Activated T-cell treated with anti-CD3 and anti-CD28 coated beads, Interleukin-2, amount 50 U/mL, for 24 hours (primary cell): ENCODE results near the gene SPIRE1.

Experiments used
- DNase-seq: peaks from one replicate; pipeline ENCODE4 v3.0.0-alpha.2; 2020
- H3K27ac Mint-ChIP-seq: 2 replicates; pipeline ENCODE4 v1.8.0; 2020; ENCODE audit warnings: mild to moderate bottlenecking, mixed read lengths
- H3K27me3 Mint-ChIP-seq: 2 replicates; pipeline ENCODE4 v1.8.0; 2020; ENCODE audit warnings: mixed read lengths
- H3K36me3 Mint-ChIP-seq: 2 replicates; pipeline ENCODE4 v1.8.0; 2020; ENCODE audit warnings: low read depth, mixed read lengths
- H3K4me1 Mint-ChIP-seq: 2 replicates; pipeline ENCODE4 v1.8.0; 2020; ENCODE audit warnings: low read depth, mixed read lengths
- H3K4me3 Mint-ChIP-seq: 2 replicates; pipeline ENCODE4 v1.8.0; 2020; ENCODE audit warnings: mild to moderate bottlenecking, moderate library complexity, mixed read lengths
- H3K9me3 Mint-ChIP-seq: 2 replicates; pipeline ENCODE4 v1.8.0; 2020; ENCODE audit warnings: mixed read lengths

The SPIRE1 gene

GRCh38 chr18:12460874-12461273, 197.0 kb downstream of the SPIRE1 start:
- no peak overlapping the region for H3K4me3 Mint-ChIP-seq
- H3K36me3 Mint-ChIP-seq = no peaks in the 10 kb centered on the region
- no peaks in the 10 kb centered on the region for H3K9me3 Mint-ChIP-seq
- DNase-seq = no peak
- H3K27me3 Mint-ChIP-seq = no peaks in the 10 kb centered on the region
- no peak overlapping the region for H3K27ac Mint-ChIP-seq
- no peaks in the 10 kb centered on the region for H3K4me1 Mint-ChIP-seq

DNA sequence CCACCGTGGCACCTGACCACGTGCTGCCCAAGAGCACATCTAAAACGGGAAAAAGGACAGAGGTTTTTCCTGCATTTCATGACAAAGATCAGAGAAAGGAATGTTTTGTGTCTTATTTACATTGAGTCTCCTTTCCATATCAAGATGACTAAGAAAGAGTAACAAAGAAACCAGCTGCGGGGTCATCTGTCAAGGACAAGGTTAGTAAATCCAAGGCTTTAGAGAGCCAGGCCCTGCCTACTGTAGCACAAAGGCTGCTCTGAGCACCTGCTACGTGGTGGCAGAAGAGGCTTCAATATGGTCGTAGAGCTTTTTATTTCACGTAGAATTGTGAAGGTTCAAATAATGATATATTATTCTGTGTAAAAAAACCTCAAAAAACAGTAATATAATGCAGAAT, 199.1 kb downstream of the SPIRE1 start:
- DNase-seq = no peak
- no peak overlapping the region for H3K4me3 Mint-ChIP-seq
- no peaks in the 10 kb centered on the region for H3K36me3 Mint-ChIP-seq
- H3K27ac Mint-ChIP-seq = no peak overlapping the region
- no peaks in the 10 kb centered on the region for H3K4me1 Mint-ChIP-seq
- H3K9me3 Mint-ChIP-seq = no peaks in the 10 kb centered on the region
- H3K27me3 Mint-ChIP-seq = no peaks in the 10 kb centered on the region

GRCh38 chr18:12456441-12456840, 201.5 kb downstream of the SPIRE1 start:
- Mint-ChIP-seq H3K4me3 (no peak overlapping the region), H3K9me3 (no peaks in the 10 kb centered on the region), H3K4me1 (no peaks in the 10 kb centered on the region), H3K27ac (no peak overlapping the region), H3K36me3 (no peaks in the 10 kb centered on the region), H3K27me3 (no peaks in the 10 kb centered on the region)
- no peak for DNase-seq

GRCh38 chr18:12455496-12455895, 202.4 kb downstream of the SPIRE1 start:
- H3K36me3 Mint-ChIP-seq = no peaks in the 10 kb centered on the region

DNA sequence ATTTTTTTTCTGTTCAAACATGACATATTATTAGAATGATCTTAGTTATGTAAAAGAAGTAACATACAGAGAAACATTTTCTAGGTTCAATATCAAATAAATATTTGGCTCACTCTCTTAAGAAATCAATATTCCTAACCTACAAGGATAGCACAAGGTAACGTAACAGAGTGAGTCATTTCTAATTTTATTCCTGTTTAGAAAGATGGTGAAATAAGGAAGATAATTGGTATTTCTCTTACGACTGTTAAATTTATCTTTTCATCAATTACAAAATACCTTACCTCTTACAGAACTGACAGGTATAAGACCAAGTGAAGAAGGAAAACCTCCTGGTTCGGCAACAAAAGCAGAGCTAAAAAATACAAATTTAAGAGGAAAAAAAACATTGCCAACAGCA, 205.1 kb downstream of the SPIRE1 start:
- H3K4me3 Mint-ChIP-seq = no peak overlapping the region
- H3K27ac Mint-ChIP-seq = no peak overlapping the region
- H3K36me3 Mint-ChIP-seq = peaks cover 2% of the 10 kb centered on the region
- no peak for DNase-seq
- H3K9me3 Mint-ChIP-seq = no peaks in the 10 kb centered on the region
- no peaks in the 10 kb centered on the region for H3K27me3 Mint-ChIP-seq
- H3K4me1 Mint-ChIP-seq = no peaks in the 10 kb centered on the region

More at GRCh38 chr18:12455496-12455895, 202.4 kb downstream of the SPIRE1 start:
- H3K27me3 Mint-ChIP-seq = no peaks in the 10 kb centered on the region
- H3K27ac Mint-ChIP-seq = no peak overlapping the region
- no peaks in the 10 kb centered on the region for H3K9me3 Mint-ChIP-seq
- no peaks in the 10 kb centered on the region for H3K4me1 Mint-ChIP-seq
- no peak overlapping the region for H3K4me3 Mint-ChIP-seq
- no peak for DNase-seq

DNA sequence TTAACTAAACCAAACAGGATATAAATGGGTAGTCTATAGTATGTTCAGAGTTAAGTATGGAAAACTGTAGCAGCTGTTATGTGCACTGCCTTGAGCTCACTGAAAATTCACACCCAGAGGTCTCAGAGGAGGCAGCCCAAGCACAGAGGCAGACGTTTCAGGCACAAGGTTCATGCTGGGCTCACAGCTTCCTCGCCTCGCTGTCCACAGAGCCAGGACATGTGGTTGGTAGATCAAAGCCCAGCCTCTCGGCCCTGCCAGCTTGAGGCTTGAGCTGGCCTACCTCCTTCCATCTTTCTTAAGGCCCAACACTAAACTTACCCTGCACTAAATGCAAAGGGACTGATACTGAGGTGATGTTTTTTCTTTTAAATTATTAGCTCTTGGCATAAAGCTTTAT, 206.5 kb downstream of the SPIRE1 start:
- Mint-ChIP-seq H3K4me1 (no peaks in the 10 kb centered on the region), H3K9me3 (no peaks in the 10 kb centered on the region), H3K27ac (no peak overlapping the region), H3K4me3 (no peak overlapping the region), H3K36me3 (peaks cover 2% of the 10 kb centered on the region), H3K27me3 (no peaks in the 10 kb centered on the region)
- no peak for DNase-seq

DNA sequence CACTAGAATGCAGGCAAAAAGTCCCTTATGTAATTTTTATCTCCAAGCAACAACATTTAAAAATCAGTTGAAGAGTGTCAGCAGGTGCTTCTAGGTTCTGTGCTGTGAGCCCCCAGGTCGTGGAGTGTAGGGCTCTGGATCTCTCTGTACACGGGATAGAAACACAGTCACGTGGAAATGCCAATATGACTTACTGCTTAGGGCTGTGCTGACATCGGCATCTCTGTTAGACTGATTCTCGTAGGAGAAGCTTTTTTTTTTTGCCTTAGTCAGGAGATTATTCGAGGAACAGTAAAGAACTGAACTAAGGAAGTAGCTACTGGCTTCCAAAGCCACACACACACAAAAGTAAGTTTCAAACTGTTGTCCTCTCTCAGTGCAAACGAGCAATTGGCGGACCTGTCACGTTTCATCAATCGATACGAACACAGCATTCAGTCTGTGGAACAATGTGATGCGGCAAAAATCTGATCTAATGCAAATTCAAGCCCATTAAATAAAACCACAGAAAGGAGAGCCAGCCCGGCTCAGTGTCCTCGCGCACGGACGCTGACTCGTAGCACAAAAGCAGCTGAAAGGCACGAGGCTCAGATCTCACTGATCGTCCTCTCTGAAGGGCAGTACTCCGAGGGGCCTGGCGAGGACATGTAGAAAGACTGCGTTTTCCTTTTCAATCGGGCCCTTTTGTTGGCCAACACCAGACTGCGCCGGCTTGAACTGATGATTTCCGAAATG, 208.7 kb downstream of the SPIRE1 start:
- no peaks in the 10 kb centered on the region for H3K27me3 Mint-ChIP-seq
- H3K36me3 Mint-ChIP-seq = peaks cover 2% of the 10 kb centered on the region
- H3K4me1 Mint-ChIP-seq = no peaks in the 10 kb centered on the region
- no peaks in the 10 kb centered on the region for H3K9me3 Mint-ChIP-seq
- no peak overlapping the region for H3K4me3 Mint-ChIP-seq
- no peak for DNase-seq
- H3K27ac Mint-ChIP-seq = no peak overlapping the region

- no peak for DNase-seq
- Mint-ChIP-seq H3K27ac (no peak overlapping the region), H3K27me3 (no peaks in the 10 kb centered on the region), H3K4me1 (no peaks in the 10 kb centered on the region), H3K36me3 (peaks cover 2% of the 10 kb centered on the region), H3K4me3 (no peak overlapping the region), H3K9me3 (no peaks in the 10 kb centered on the region)
Observed at GRCh38 chr18:12445554-12445953, 212.4 kb downstream of the SPIRE1 start.

GRCh38 chr18:12443551-12443950, 214.4 kb downstream of the SPIRE1 start:
- H3K4me3 Mint-ChIP-seq = no peak overlapping the region
- no peak overlapping the region for H3K27ac Mint-ChIP-seq
- H3K36me3 Mint-ChIP-seq = no peaks in the 10 kb centered on the region
- H3K27me3 Mint-ChIP-seq = no peaks in the 10 kb centered on the region
- no peaks in the 10 kb centered on the region for H3K9me3 Mint-ChIP-seq
- H3K4me1 Mint-ChIP-seq = no peaks in the 10 kb centered on the region
- DNase-seq = no peak

DNA sequence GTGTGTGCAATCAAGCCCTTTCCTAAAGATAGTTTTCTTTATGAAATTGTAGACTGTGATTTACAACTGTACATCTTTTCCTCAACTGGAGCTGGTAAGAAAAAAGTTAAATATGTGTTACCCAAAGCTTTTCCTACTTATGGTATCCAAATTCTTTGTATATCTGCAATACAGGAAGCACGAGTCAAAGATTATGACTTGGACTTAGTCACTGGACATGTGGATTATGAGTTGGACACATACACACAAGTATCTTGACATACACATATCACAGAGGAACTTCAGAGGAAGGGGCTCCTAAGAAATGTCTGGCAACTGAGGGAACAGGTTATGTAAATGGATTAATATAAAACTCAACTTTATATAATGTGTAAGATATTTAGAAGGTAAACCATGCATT, 215.0 kb downstream of the SPIRE1 start:
- Mint-ChIP-seq H3K27ac (no peak overlapping the region), H3K4me1 (no peaks in the 10 kb centered on the region), H3K27me3 (no peaks in the 10 kb centered on the region), H3K4me3 (no peak overlapping the region), H3K36me3 (no peaks in the 10 kb centered on the region), H3K9me3 (no peaks in the 10 kb centered on the region)
- DNase-seq = no peak

- no peak for DNase-seq
- Mint-ChIP-seq H3K27ac (no peak overlapping the region), H3K4me1 (no peaks in the 10 kb centered on the region), H3K27me3 (no peaks in the 10 kb centered on the region), H3K4me3 (no peak overlapping the region), H3K36me3 (no peaks in the 10 kb centered on the region), H3K9me3 (no peaks in the 10 kb centered on the region)
Observed at GRCh38 chr18:12441475-12442034, 216.4 kb downstream of the SPIRE1 start.

DNA sequence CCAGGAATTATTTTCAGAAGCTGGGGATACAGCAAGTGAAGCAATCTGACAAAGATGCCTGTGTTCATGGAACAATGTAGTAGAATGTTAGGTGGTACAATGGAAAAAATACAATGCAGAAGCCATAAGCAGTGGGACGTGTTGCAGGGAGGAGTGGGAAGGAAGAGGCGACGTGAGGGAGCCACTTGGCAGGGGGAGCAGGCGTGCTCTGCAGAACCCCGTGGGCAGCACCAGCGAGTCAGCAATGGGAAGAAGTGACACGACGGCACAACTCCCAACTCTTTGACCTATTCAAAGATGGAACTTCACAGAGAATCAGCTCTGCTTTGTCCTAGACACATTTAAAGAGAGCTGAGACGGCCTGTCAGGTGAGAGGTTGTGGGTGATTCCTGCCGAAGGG, 219.7 kb downstream of the SPIRE1 start:
- no peak overlapping the region for H3K4me3 Mint-ChIP-seq
- no peak overlapping the region for H3K27ac Mint-ChIP-seq
- H3K9me3 Mint-ChIP-seq = no peaks in the 10 kb centered on the region
- H3K36me3 Mint-ChIP-seq = peaks cover 10% of the 10 kb centered on the region
- DNase-seq = no peak
- H3K27me3 Mint-ChIP-seq = no peaks in the 10 kb centered on the region
- no peaks in the 10 kb centered on the region for H3K4me1 Mint-ChIP-seq

GRCh38 chr18:12435867-12436266, 222.0 kb downstream of the SPIRE1 start:
- DNase-seq = no peak
- Mint-ChIP-seq H3K4me3 (no peak overlapping the region), H3K27ac (no peak overlapping the region), H3K9me3 (no peaks in the 10 kb centered on the region), H3K36me3 (peaks cover 15% of the 10 kb centered on the region), H3K27me3 (no peaks in the 10 kb centered on the region), H3K4me1 (no peaks in the 10 kb centered on the region)

GRCh38 chr18:12434541-12434929, 223.4 kb downstream of the SPIRE1 start:
- H3K9me3 Mint-ChIP-seq = no peaks in the 10 kb centered on the region
- no peak overlapping the region for H3K27ac Mint-ChIP-seq
- no peaks in the 10 kb centered on the region for H3K4me1 Mint-ChIP-seq
- H3K36me3 Mint-ChIP-seq = peaks cover 15% of the 10 kb centered on the region
- no peak overlapping the region for H3K4me3 Mint-ChIP-seq
- H3K27me3 Mint-ChIP-seq = no peaks in the 10 kb centered on the region
- no peak for DNase-seq

- no peak for DNase-seq
Observed at GRCh38 chr18:12433829-12434540, 223.9 kb downstream of the SPIRE1 start.

More at GRCh38 chr18:12433829-12434540, 223.9 kb downstream of the SPIRE1 start:
- Mint-ChIP-seq H3K36me3 (peaks cover 15% of the 10 kb centered on the region), H3K27ac (no peak overlapping the region), H3K27me3 (no peaks in the 10 kb centered on the region), H3K4me1 (no peaks in the 10 kb centered on the region), H3K9me3 (no peaks in the 10 kb centered on the region), H3K4me3 (no peak overlapping the region)
